Heart right ventricle (tissue), 16 donors: ENCODE data around the gene EML4. TPM values are rescaled to one million over a fixed set of nuclear protein-coding genes. Genes with fewer than 3 reads are reported as not detected.
"Not testable (repeated sequence)": the region's sequence is repeated elsewhere in the genome, so short reads cannot be mapped to it uniquely, and the experiment has no call there.

Experiments
- ATAC-seq, 8 donors: fragments of 200-7000 bp; cut with Tn5 transposase; one replicate each; pipeline ENCODE4 v1.9.1; 2020; ENCODE audit warnings: mild to moderate bottlenecking in 8 of 8, moderate library complexity in 8 of 8, moderate number of reproducible peaks in 1 of 8
- DNase-seq, 2 donors: peaks; one replicate each; pipeline ENCODE4 v3.0.0-alpha.2; 2020
- H3K27ac ChIP-seq, 10 donors: fragments of 200-600 bp; sonication (generic) in 2 of 10; one replicate each; pipeline versions ENCODE4 v1.5.0 to v1.8.0; 2020 to 2022; ENCODE audit warnings: mild to moderate bottlenecking in 3 of 10
- H3K27me3 ChIP-seq, 7 donors: fragments of 200-600 bp; one replicate each; pipeline ENCODE4 v1.8.0; 2021 to 2022; ENCODE audit warnings: mild to moderate bottlenecking in 2 of 7
- H3K36me3 ChIP-seq, 9 donors: fragments of 200-600 bp; sonication (generic) in 1 of 9; one replicate each; pipeline versions ENCODE4 v1.5.0 to v1.8.0; 2020 to 2022; ENCODE audit warnings: mild to moderate bottlenecking in 2 of 9
- H3K4me1 ChIP-seq, 9 donors: fragments of 200-600 bp; sonication (generic) in 1 of 9; one replicate each; pipeline versions ENCODE4 v1.5.0 to v1.8.0; 2020 to 2022; ENCODE audit warnings: mild to moderate bottlenecking in 4 of 9
- H3K4me3 ChIP-seq, 10 donors: fragments of 200-600 bp; sonication (generic) in 2 of 10; one replicate each; pipeline versions ENCODE4 v1.5.0 to v1.8.0; 2020 to 2022; ENCODE audit warnings: mild to moderate bottlenecking in 7 of 10, moderate library complexity in 2 of 10
- H3K9me3 ChIP-seq, 11 donors: fragments of 200-600 bp in 10 of 11; sonication (generic) in 2 of 11; one replicate each; pipeline versions ENCODE4 v1.5.0 to v1.8.0; 2013 to 2022; ENCODE audit warnings: mild to moderate bottlenecking in 2 of 11, control low read depth in 1 of 11, moderate library complexity in 1 of 11
- CTCF ChIP-seq, 9 donors: fragments of 200-600 bp; sonication (generic) in 2 of 9; IDR thresholded peaks; one replicate each; pipeline versions ENCODE4 v1.5.0 to v1.8.0; 2021 to 2022; ENCODE audit warnings: antibody characterized with exemption in 9 of 9, mild to moderate bottlenecking in 5 of 9, moderate library complexity in 1 of 9
- WGBS, 2 donors: extraction: QIAGEN DNeasy Blood & Tissue Kit; methylation state at CpG; one replicate each; pipeline ENCODE4 v1.1.7; 2013; ENCODE audit warnings: inconsistent platforms in 1 of 2; 5-methylcytosine and 5-hydroxymethylcytosine counted together
- intact Hi-C, 10 donors: fragments of 100-400 bp; cut with DNase I; formaldehyde crosslinking; loops; one replicate each; pipeline versions ENCODE4 v1.11.1 to v1.14.2; 2022
- polyA plus RNA-seq, 2 donors: library from polyadenylated mRNA; stranded (reverse); fragments of 200-250 nt; gene quantifications; one replicate each; pipeline ENCODE4 v1.2.3, GENCODE V29; 2013
- total RNA-seq, 10 donors: library from RNA; stranded (reverse); fragmentation: NEBNext Ultra II Directional in 3 of 10; extraction: Animal tissue kit (Norgen Biotek cat#: 25700) in 3 of 10; gene quantifications; one replicate each; pipeline versions ENCODE4 v1.2.1 to v1.2.4, GENCODE V29; 2021 to 2023
- donor health status: Arrhythmogenic right ventricular cardiomyopathy.
- donor health status: ischemic (EF 13 %, LVEDD 7.1; RV severe dilation, severe dysfunction).
- donor health status: healthy with polysubstance abuse.
- donor health status: DM: no; HTN: yes; CAD: no.
- donor health status: DM: no; HTN: no; CAD: no.
- donor health status: ischemic (EF 25% LVEDD 6.9; RV normal size, moderate dysfunction).
- donor health status: ischemic (EF 25% LVEDD 5.7; RV mildly dilated, moderate dysfunction).
- donor health status: healthy.
- donor health status: DM: yes; HTN: yes; CAD: no.
- donor health status: Ischemic cardiomyopathy.
- donor health status: ischemic (EF 35%, LVEDD 5.7; RV mildly dilated, moderate dysfunction).
- donor health status: nonischemic (EF 11% LVEDD 7.7; RV severe dilation, severe dysfunction).
- donor health status: DM: yes; HTN: yes; CAD: no.
- donor health status: PGD.
- donor health status: ischemic (EF 29% LVEDD 5.4; RV normal size, mild dysfunction).
- donor health status: nonischemic (EF 23%, LVEDD 6.1; RV moderate dilation, normal function).

The EML4 gene
- total and polyA plus RNA-seq, 12 donors = 2.9 to 17.2 (median 5.8) TPM

DNA sequence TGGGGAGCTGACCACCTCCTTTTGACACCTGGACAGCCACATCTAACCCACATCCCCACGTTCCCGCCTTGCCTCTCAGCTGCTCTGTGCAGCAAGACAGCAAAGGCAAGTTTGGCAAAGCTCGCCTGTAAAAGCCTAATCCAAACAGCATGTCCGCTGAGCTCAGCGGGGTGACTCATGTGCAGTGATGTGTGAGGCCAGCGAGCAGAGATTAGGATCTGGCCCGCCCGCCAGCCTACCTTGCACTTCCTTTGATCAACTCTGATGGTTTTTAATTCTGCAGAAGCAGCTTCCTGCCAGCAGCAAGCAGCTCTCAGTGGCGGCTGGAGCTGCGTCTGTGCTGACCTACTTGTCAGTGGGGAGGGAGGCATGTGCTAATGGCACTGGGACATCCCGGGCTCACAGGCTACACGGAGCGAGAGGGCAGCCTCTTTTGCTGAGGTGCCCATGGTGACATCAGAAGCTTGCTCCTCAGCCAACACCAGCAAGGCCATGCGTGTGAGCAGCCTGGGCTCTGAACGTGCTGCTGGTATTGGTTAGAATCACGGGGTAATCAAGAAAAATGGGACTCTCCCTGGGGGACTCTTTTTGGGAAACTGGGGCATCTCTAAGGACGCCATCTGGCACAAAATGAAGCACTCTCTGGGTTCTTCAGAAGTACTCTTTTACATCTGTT lies 36.0 kb upstream of the EML4 start:
- intact Hi-C loops = loop anchor here in 3 of 10 donors (2.0 to 10.0 kb wide), 3 partner anchors 30 to 62 kb away; no protein-coding TSS in a partner anchor
- peak overlapping the region in 7 of 10 donors; percentile 13 to 29 (median 20) for H3K4me3 ChIP-seq
- peaks cover 5 to 81% (median 46%) of the 10 kb centered on the region in 9 donors for H3K4me1 ChIP-seq

DNA sequence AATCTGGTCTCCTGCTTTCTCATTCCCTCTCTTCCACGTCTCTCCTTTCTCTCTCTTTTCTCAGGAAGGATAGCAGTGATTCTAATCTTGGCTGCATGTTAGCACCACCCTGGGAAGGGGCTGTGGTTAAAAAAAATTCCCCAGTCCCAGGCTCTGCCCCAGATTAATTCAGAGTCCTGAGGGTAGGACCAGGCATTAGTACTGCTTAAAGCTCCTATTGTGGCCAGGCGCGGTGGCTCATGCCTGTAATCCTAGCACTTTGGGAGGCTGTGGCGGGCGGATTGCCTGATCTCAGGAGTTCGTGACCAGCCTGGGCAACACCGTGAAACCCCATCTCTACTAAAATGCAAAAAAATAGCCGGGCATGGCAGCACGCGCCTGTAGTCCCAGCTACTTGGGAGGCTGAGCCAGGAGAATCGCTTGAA lies 35.4 kb upstream of the EML4 start:
- WGBS, 2 donors = 90 to 94% methylated on average over 11 of the region's 11 CpGs
- no peak for ATAC-seq
- H3K27me3 ChIP-seq = peaks cover 0 to 4% (median 0%) of the 10 kb centered on the region in 7 donors
- H3K9me3 ChIP-seq = no peaks in the 10 kb centered on the region
- H3K27ac ChIP-seq = peak overlapping the region in 5 of 10 donors; percentile 55 to 88 (median 65)
- no peak overlapping the region for H3K4me3 ChIP-seq
- H3K4me1 ChIP-seq = peaks cover 7 to 81% (median 53%) of the 10 kb centered on the region in 9 donors
- no peak for TF ChIP-seq CTCF (IDR thresholded peaks at IDR 0.05)
- intact Hi-C loops = loop anchor here in 3 of 10 donors (2.0 to 10.0 kb wide), 3 partner anchors 31 to 61 kb away; no protein-coding TSS in a partner anchor
- no peak for DNase-seq
- no peaks in the 10 kb centered on the region for H3K36me3 ChIP-seq

More for the DNA sequence above, 36.0 kb upstream of the EML4 start:
- DNase-seq (peak; percentile 71 to 83), ATAC-seq (peak; percentile 87 to 96 (median 92))
- TF ChIP-seq CTCF (IDR thresholded peaks at IDR 0.05) = no peak
- peaks cover 0 to 9% (median 0%) of the 10 kb centered on the region in 7 donors for H3K27me3 ChIP-seq
- H3K9me3 ChIP-seq = no peaks in the 10 kb centered on the region
- WGBS, 2 donors = 11 to 21% methylated on average over 17 of the region's 17 CpGs
- H3K36me3 ChIP-seq = no peaks in the 10 kb centered on the region
- peak overlapping the region in 7 of 10 donors; percentile 53 to 88 (median 65) for H3K27ac ChIP-seq

DNA sequence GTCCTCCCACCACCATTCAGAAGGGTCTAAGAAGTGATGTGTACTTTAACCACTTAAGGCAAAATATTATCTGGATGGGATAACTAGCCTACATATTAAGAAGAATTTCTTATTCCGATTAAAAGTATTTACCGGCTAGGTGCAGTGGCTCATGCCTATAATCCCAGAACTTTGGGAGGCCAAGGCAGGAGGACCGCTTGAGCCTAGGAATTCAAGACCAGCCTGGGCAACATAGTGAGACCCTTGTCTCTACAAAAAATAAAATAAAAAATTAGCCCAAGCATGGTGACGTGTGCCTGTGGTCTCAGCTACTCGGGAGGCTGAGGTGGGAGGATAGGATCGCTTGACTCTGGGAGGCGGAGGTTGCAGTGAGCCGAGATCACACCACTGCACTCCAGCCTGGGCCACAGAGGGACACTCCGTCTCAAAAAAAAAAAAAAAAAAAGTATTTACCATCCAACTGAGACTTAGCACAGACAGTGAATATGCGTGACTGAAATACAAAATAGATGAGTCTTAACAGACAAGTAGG lies 34.7 kb upstream of the EML4 start:
- H3K36me3 ChIP-seq, H3K9me3 ChIP-seq, DNase-seq, ATAC-seq, H3K27me3 ChIP-seq, H3K4me3 ChIP-seq: not testable (repeated sequence)
- Histone ChIP-seq H3K27ac (peak overlapping the region in 1 of 10 donors; percentile 88), H3K4me1 (peaks cover 14 to 81% (median 56%) of the 10 kb centered on the region in 9 donors)
- intact Hi-C loops = loop anchor here in 1 of 10 donors (10.0 kb wide), 1 partner anchor 60 kb away; no protein-coding TSS in a partner anchor
- WGBS, 2 donors = 89 to 92% methylated on average over 10 of the region's 10 CpGs

DNA sequence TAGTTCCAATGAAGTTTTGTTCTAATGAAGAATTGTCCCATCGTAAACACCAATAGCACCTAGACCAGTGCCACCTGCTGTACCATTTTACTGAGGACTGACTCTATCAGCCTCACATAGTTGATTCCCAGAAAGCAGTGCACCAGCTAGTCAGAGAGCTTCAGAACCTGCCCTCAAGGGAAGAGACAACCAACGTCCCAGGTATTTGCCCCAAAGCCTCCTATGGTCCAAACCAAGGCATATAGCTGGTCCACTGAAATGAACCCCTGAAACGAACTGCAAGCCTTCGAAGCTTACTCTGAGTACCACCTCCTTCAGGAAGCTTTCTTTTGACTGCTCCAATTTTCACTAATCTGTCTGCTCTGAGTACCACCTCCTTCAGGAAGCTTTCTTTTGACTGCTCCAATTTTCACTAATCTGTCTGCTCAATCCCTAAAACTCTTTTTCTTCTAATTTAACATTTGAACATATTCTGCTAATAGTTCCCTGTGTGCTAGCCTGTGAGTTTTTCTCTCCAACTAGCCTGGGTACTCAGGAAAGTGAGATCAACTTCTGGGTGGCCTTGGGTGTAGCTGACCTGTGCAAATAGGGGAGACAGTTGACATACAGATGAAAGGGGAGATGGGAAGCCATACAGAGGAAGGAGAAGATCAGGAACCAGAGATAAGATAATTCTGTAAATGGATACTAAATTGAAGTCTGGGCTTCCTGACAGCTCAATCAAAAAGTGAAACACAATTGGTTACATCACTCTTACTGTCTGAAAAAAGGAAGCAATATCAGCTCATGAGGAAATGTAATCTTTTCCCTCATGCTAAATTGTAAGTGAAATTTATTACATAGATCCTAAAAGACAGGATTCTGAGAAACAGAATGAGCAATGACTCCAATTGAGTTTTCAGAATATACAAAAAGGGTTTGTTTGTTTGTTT lies 33.5 kb upstream of the EML4 start:
- no peak overlapping the region for H3K4me3 ChIP-seq
- H3K27me3 ChIP-seq = no peaks in the 10 kb centered on the region
- intact Hi-C loops = loop anchor here in 2 of 10 donors (5.0 to 10.0 kb wide), 2 partner anchors 33 to 59 kb away; no protein-coding TSS in a partner anchor
- WGBS, 2 donors = 84 to 85% methylated on average over 4 of the region's 4 CpGs
- H3K36me3 ChIP-seq = no peaks in the 10 kb centered on the region
- DNase-seq (no peak), ATAC-seq (no peak)
- peaks cover 16 to 89% (median 67%) of the 10 kb centered on the region in 9 donors for H3K4me1 ChIP-seq
- H3K9me3 ChIP-seq = no peaks in the 10 kb centered on the region
- no peak for TF ChIP-seq CTCF (IDR thresholded peaks at IDR 0.05)
- H3K27ac ChIP-seq = peak overlapping the region in 4 of 10 donors; percentile 29 to 92 (median 58)
